ENCODE results near the gene ARFGAP1.
"Not testable (repeated sequence)": the region's sequence is repeated elsewhere in the genome, so short reads cannot be mapped to it uniquely, and the experiment has no call there.

ARFGAP1 gene

DNA sequence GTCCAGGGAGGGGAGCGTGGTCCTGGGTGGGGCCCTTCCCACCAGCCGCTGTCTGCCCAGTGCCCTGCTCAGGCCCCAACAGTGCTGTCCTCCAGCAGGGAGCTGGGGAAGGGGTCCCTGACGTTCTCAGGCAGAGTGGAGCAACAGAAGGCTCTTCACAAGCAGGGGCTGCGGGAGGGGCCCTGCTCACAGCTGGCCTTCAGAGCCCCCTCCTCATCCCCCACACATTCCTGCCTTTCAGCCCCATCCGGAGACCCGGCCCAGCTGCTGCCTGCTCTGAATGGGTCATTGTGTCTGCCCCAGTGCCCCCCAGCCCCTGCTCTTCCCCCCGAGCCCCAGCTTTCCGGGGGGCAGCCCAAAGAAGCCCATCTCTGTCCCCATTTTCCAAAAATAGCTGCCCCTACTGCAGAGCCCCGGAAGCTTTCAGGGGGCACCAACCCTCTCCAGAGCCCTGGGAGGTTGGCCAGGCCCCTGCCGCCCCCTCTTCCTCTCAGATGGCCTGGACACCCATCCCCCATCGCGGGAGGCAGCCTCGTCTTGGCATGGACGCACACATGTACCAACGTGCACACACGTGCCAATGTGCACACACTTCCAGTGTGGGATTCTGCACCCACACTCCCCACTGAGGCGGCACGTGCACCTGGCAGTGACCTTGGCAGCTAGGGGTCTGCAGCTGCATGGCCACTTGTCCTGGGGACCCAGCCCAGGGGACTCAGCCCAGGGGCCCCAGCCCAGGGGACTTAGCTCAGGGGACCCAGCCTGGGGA is 24.1 kb downstream of the ARFGAP1 start:
- TF ChIP-seq POU2F2 (IDR thresholded peaks at IDR 0.05; ENCODE audit: low read depth, low read length) (no peak), SPI1 (IDR thresholded peaks at IDR 0.05; ENCODE audit: low read depth, low read length) (no peak), PAX5 (IDR thresholded peaks at IDR 0.05; ENCODE audit: insufficient read depth, low read length, severe bottlenecking) (no peak), TAF1 (IDR thresholded peaks at IDR 0.05; ENCODE audit: low read depth, low read length) (no peak), POLR2A (IDR thresholded peaks at IDR 0.05; ENCODE audit: low read depth, low read length) (no peak), POLR2AphosphoS5 (IDR thresholded peaks at IDR 0.05; ENCODE audit: low read depth, low read length) (no peak)
- DNase-seq (ENCODE audit: insufficient read length, low spot score) (no peak), FAIRE-seq (no peak)

DNA sequence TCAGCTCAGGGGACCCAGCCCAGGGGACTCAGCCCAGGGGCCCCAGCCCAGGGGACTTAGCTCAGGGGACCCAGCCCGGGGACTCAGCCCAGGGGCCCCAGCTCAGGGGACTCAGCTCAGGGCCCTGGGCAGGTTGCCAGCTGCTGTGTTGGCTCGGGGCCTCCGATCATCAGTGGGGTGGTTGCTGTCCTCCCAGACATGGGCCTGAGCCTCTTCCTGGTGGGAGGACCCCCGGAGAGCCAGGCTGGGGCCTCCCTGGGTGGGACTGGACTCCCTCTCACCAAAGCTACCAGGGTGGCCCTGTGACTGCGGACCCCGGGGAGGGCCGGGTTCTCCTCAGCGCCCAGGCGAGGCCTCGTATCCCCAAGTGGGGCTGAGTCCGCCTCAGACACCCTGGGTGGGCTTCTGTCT is 24.8 kb downstream of the ARFGAP1 start:
- no peak for FAIRE-seq
- no peak for DNase-seq (ENCODE audit: insufficient read length, low spot score)

DNA sequence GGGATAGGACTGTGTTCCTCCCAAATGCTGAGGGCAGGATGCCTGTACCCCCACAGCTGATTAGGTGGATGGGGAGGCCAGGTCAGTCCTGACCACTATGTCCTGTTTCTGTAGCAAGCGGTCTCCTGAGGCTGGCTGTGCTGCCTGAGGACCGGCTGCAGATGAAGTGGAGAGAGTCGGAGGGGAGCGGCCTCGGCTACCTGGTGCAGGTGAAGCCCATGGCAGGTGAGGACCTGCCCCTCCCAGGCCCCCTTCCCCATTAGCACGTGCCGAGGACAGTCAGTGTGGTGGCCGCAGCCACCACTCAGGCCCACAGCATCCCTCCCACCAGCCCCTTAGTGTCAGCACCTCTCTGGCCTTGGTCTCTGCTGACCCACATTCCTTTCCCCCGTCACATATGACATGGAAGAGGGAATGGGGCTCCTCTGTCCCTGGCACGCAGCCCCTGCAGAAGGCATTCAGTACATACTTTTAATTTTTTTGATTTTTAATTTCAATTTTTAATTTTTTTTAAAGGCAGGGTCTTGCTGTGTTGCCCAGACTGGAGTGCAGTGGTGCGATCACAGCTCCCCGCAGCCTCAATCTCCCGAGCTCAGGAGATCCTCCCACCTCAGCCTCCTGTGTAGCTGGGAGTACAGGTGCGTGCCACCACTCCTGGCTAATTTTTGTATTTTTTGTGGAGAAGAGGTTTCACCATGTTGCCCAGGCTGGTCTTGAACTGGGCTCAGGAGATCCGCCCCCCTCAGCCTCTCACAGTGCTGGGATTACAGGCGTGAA is 25.4 kb downstream of the ARFGAP1 start:
- DNase-seq (ENCODE audit: insufficient read length, low spot score) (no peak), FAIRE-seq (no peak)
- TF ChIP-seq POLR2A (IDR thresholded peaks at IDR 0.05; ENCODE audit: low read depth, low read length) (no peak), POLR2AphosphoS5 (IDR thresholded peaks at IDR 0.05; ENCODE audit: low read depth, low read length) (no peak), TAF1 (IDR thresholded peaks at IDR 0.05; ENCODE audit: low read depth, low read length) (no peak), SPI1 (IDR thresholded peaks at IDR 0.05; ENCODE audit: low read depth, low read length) (no peak), POU2F2 (IDR thresholded peaks at IDR 0.05; ENCODE audit: low read depth, low read length) (no peak), PAX5 (IDR thresholded peaks at IDR 0.05; ENCODE audit: insufficient read depth, low read length, severe bottlenecking) (no peak)

More for the DNA sequence above, 24.8 kb downstream of the ARFGAP1 start:
- TF ChIP-seq POLR2A (IDR thresholded peaks at IDR 0.05; ENCODE audit: low read depth, low read length) (no peak), PAX5 (IDR thresholded peaks at IDR 0.05; ENCODE audit: insufficient read depth, low read length, severe bottlenecking) (no peak), POU2F2 (IDR thresholded peaks at IDR 0.05; ENCODE audit: low read depth, low read length) (no peak), POLR2AphosphoS5 (IDR thresholded peaks at IDR 0.05; ENCODE audit: low read depth, low read length) (no peak), TAF1 (IDR thresholded peaks at IDR 0.05; ENCODE audit: low read depth, low read length) (no peak), SPI1 (IDR thresholded peaks at IDR 0.05; ENCODE audit: low read depth, low read length) (no peak)

DNA sequence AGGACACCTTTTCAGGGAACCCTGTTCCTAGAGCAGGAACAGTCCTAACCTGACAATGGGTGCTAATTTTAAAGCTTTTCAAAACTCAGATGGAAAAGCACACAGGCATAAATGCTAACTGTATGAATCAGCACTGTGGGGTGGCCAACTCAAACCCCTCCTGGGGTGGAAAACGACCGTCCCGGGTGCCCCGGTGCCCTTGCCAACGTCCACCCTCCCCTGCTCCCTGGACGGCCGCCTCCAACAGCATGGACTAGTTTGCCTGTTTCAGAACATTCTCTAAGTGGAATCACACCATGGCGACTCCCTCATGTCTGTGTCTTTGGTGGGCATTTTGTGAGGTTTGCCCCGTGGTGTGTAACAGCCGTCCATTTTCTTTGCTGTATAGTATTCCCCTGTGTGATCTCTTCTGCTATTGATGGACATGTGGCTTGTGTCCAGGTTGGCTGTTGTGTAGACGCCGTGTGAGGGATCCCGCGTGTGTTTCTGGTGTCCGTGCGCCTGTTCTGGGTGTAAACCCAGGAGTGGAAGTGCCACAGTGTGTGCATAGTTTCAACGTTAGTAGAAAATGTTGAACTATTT is 26.2 kb downstream of the ARFGAP1 start:
- FAIRE-seq (no peak), DNase-seq (ENCODE audit: insufficient read length, low spot score) (no peak)
- TF ChIP-seq TAF1 (IDR thresholded peaks at IDR 0.05; ENCODE audit: low read depth, low read length) = no peak

DNA sequence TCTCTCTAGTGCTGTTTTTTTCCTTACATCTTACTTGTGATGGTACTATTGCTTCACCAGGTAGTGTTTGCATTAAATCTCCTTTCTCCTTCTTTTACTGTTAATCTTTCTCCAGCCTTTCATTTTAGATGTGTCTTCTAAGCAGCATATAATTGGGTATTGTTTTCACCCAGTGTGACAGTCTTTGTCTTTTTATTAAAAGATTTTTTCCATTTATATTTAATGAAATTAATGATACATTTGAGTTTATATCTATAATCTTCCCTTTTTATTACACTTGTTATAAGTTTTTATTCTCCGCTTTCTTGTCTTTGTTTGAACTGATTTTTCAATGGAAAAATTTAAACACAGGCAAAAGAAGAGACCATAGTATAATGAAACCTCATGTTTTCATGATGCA is 29.1 kb downstream of the ARFGAP1 start:
- FAIRE-seq = no peak

DNA sequence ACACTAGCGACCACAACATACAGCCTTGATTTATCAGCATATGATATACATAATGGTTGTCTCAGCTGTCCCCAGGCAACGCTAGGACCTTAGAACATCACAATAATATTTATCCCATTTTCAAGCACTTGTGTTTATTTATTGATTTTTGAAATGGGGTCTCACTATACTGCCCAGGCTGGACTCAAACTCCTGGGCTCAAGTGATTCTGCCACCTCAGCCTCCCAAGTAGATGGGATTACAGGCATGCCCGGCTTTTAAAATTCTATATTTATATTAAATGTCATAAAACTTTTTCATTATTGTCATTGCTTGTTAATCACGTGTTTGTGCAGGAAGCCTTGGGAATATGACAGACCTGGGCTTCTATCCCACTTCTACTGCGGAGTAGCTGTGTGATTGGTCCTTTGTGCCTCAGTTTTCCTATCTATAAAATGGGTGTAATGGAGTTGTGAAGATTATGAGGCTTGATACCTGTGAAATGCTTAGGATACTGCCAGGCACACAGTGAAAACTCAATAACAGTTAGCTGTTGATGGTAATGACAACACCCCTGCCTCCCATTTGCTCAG is 30.6 kb downstream of the ARFGAP1 start:
- DNase-seq (ENCODE audit: insufficient read length, low spot score) = no peak
- FAIRE-seq = no peak
- TF ChIP-seq PAX5 (IDR thresholded peaks at IDR 0.05; ENCODE audit: insufficient read depth, low read length, severe bottlenecking) (no peak), TAF1 (IDR thresholded peaks at IDR 0.05; ENCODE audit: low read depth, low read length) (no peak), POU2F2 (IDR thresholded peaks at IDR 0.05; ENCODE audit: low read depth, low read length) (no peak), SPI1 (IDR thresholded peaks at IDR 0.05; ENCODE audit: low read depth, low read length) (no peak), POLR2AphosphoS5 (IDR thresholded peaks at IDR 0.05; ENCODE audit: low read depth, low read length) (no peak), POLR2A (IDR thresholded peaks at IDR 0.05; ENCODE audit: low read depth, low read length) (no peak)

More for the DNA sequence above, 29.1 kb downstream of the ARFGAP1 start:
- DNase-seq (ENCODE audit: insufficient read length, low spot score) = no peak
- TF ChIP-seq POLR2AphosphoS5 (IDR thresholded peaks at IDR 0.05; ENCODE audit: low read depth, low read length) (no peak), SPI1 (IDR thresholded peaks at IDR 0.05; ENCODE audit: low read depth, low read length) (no peak), POLR2A (IDR thresholded peaks at IDR 0.05; ENCODE audit: low read depth, low read length) (no peak), TAF1 (IDR thresholded peaks at IDR 0.05; ENCODE audit: low read depth, low read length) (no peak), PAX5 (IDR thresholded peaks at IDR 0.05; ENCODE audit: insufficient read depth, low read length, severe bottlenecking) (no peak), POU2F2 (IDR thresholded peaks at IDR 0.05; ENCODE audit: low read depth, low read length) (no peak)

DNA sequence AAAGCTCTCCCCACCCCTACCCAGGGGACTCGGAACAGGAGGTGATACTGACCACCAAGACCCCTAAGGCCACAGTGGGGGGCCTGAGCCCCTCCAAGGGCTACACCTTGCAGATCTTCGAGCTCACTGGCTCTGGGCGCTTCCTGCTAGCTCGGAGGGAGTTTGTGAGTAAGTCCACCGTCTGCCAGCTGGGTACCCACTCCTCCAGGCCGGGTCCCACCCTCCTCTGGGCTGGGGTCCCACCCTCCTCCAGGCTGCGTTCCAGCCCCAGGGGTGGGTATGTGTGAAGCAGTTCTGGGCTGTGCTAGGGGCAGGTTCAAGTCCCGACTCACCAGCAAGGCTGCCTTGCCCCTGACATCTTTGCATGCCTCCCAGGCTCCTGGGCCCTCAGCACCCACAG is 32.8 kb downstream of the ARFGAP1 start:
- DNase-seq (ENCODE audit: insufficient read length, low spot score) = no peak
- FAIRE-seq = no peak
- TF ChIP-seq POLR2AphosphoS5 (IDR thresholded peaks at IDR 0.05; ENCODE audit: low read depth, low read length) (no peak), POU2F2 (IDR thresholded peaks at IDR 0.05; ENCODE audit: low read depth, low read length) (no peak), PAX5 (IDR thresholded peaks at IDR 0.05; ENCODE audit: insufficient read depth, low read length, severe bottlenecking) (no peak), SPI1 (IDR thresholded peaks at IDR 0.05; ENCODE audit: low read depth, low read length) (no peak), TAF1 (IDR thresholded peaks at IDR 0.05; ENCODE audit: low read depth, low read length) (no peak), POLR2A (IDR thresholded peaks at IDR 0.05; ENCODE audit: low read depth, low read length) (no peak)

DNA sequence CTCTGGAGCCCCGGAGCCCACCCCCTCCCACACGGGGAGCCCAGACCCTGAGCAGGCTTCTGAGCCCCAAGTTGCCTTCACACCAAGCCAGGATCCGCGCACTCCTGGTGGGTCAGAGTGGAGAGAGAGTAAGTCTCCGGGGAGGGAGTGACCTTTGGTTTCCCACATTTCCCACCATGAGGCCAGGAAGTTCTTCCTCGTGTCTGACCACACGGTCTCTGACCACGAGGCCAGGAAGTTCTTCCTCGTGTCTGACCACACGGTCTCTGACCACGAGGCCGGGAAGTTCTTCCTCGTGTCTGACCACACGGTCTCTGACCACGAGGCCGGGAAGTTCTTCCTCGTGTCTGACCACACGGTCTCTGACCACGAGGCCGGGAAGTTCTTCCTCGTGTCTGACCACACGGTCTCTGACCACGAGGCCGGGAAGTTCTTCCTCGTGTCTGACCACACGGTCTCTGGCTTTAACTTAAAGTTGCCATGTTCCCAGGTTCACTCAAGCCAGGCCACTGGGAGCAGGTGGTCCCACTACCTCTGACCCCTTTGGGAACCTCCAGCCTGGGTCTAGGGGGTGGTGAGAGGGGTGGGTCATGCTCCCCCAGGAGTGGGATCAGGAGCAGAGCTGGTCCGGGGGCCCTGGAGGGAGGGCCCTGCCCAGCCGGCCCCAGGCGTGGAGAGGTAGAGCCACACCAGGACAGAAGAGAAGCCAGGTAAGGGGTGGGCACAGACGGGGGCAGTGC is 33.5 kb downstream of the ARFGAP1 start:
- DNase-seq (ENCODE audit: insufficient read length, low spot score); FAIRE-seq: not testable (repeated sequence)

Data from GM12891 (cell line).